H9 (cell line): ENCODE data around the gene RAD51D. TPM values are rescaled to one million over a fixed set of nuclear protein-coding genes. Genes with fewer than 3 reads are reported as not detected.

Experiments
- DNase-seq: peaks from one replicate; pipeline ENCODE4 v3.0.0-alpha.2; 2017
- H2AFZ ChIP-seq: one replicate; pipeline ENCODE4 v1.6.1; 2013; ENCODE audit warnings: mild to moderate bottlenecking, low read length, control low read depth, moderate library complexity
- H2AK5ac ChIP-seq: 2 replicates; pipeline ENCODE4 v1.6.1; 2013; ENCODE audit warnings: low read length, control low read depth, mixed read lengths; ENCODE audit not compliant: insufficient read length
- H2BK120ac ChIP-seq: one replicate; pipeline ENCODE4 v1.6.1; 2013; ENCODE audit warnings: low read depth, mild to moderate bottlenecking, low read length, control low read depth, inconsistent platforms; ENCODE audit not compliant: poor library complexity, severe bottlenecking
- H2BK12ac ChIP-seq: 2 replicates; pipeline ENCODE4 v1.6.1; 2013; ENCODE audit warnings: low read length, control low read depth, mixed read lengths, low read depth; ENCODE audit not compliant: insufficient read length
- H2BK15ac ChIP-seq: 2 replicates; pipeline ENCODE4 v1.6.1; 2013; ENCODE audit warnings: low read depth, low read length, control low read depth
- H2BK20ac ChIP-seq: one replicate; pipeline ENCODE4 v1.6.1; 2013; ENCODE audit warnings: low read depth, mild to moderate bottlenecking, low read length, control low read depth, inconsistent platforms; ENCODE audit not compliant: poor library complexity, severe bottlenecking
- H2BK5ac ChIP-seq: 2 replicates; pipeline ENCODE4 v1.6.1; 2013; ENCODE audit warnings: low read length, control low read depth, mixed read lengths; ENCODE audit not compliant: insufficient read length
- H3K14ac ChIP-seq: 2 replicates; pipeline ENCODE4 v1.6.1; 2013; ENCODE audit warnings: low read length, control low read depth; ENCODE audit not compliant: insufficient read depth
- H3K18ac ChIP-seq: 2 replicates; pipeline ENCODE4 v1.6.1; 2013; ENCODE audit warnings: low read depth, mild to moderate bottlenecking, mixed read lengths, low read length, control low read depth; ENCODE audit not compliant: insufficient read length
- H3K23ac ChIP-seq: 2 replicates; pipeline ENCODE4 v1.6.1; 2013; ENCODE audit warnings: low read length, control low read depth, mixed read lengths, low read depth; ENCODE audit not compliant: insufficient read length
- H3K23me2 ChIP-seq: 2 replicates; pipeline ENCODE4 v1.6.1; 2013; ENCODE audit warnings: low read depth, mild to moderate bottlenecking, mixed read lengths, low read length, control low read depth; ENCODE audit not compliant: insufficient read length, poor library complexity, severe bottlenecking
- H3K27ac ChIP-seq: 2 replicates; pipeline ENCODE4 v1.5.1; 2013; ENCODE audit warnings: low read length, control low read depth, mixed read lengths, low read depth; ENCODE audit not compliant: insufficient read length
- H3K27me3 ChIP-seq: 2 replicates; pipeline ENCODE4 v1.6.1; 2013; ENCODE audit warnings: low read length, control low read depth, inconsistent platforms; ENCODE audit not compliant: insufficient read depth
- H3K4ac ChIP-seq: 2 replicates; pipeline ENCODE4 v1.6.1; 2013; ENCODE audit warnings: low read depth, mild to moderate bottlenecking, control low read depth, inconsistent platforms, low read length, moderate library complexity
- H3K4me1 ChIP-seq: 2 replicates; pipeline ENCODE4 v1.6.1; 2013; ENCODE audit warnings: low read length, control low read depth, inconsistent platforms; ENCODE audit not compliant: insufficient read depth
- H3K4me2 ChIP-seq: 2 replicates; pipeline ENCODE4 v1.6.1; 2013; ENCODE audit warnings: low read length, control low read depth, mixed read lengths; ENCODE audit not compliant: insufficient read length, insufficient read depth
- H3K56ac ChIP-seq: 2 replicates; pipeline ENCODE4 v1.6.1; 2013; ENCODE audit warnings: low read depth, mild to moderate bottlenecking, mixed read lengths, low read length, control low read depth; ENCODE audit not compliant: insufficient read length
- H3K79me1 ChIP-seq: 2 replicates; pipeline ENCODE4 v1.6.1; 2013; ENCODE audit warnings: low read depth, mild to moderate bottlenecking, moderate library complexity, low read length, control low read depth, inconsistent platforms; ENCODE audit not compliant: insufficient read depth, poor library complexity, severe bottlenecking
- H3K79me2 ChIP-seq: 2 replicates; pipeline ENCODE4 v1.6.1; 2013; ENCODE audit warnings: low read length, control low read depth, inconsistent platforms; ENCODE audit not compliant: insufficient read depth
- H3K9ac ChIP-seq: 2 replicates; pipeline ENCODE4 v1.6.1; 2013; ENCODE audit warnings: low read length, control low read depth, mixed read lengths; ENCODE audit not compliant: insufficient read length; ENCODE audit errors: extremely low read depth
- H3K9me3 ChIP-seq: one replicate; pipeline ENCODE4 v1.6.1; 2013; ENCODE audit warnings: low read depth, low read length, inconsistent platforms; ENCODE audit not compliant: control insufficient read depth
- H3T11ph ChIP-seq: one replicate; pipeline ENCODE4 v1.6.1; 2013; ENCODE audit warnings: mild to moderate bottlenecking, low read length, control low read depth, inconsistent platforms
- H4K20me1 ChIP-seq: one replicate; pipeline ENCODE4 v1.6.1; 2013; ENCODE audit not compliant: control insufficient read depth, insufficient read length, insufficient read depth
- H4K5ac ChIP-seq: 2 replicates; pipeline ENCODE4 v1.6.1; 2013; ENCODE audit warnings: low read depth, mild to moderate bottlenecking, mixed read lengths, low read length, control low read depth; ENCODE audit not compliant: insufficient read length
- H4K8ac ChIP-seq: replicated peaks from 2 replicates; pipeline ENCODE4 v1.6.1; 2013; ENCODE audit warnings: low read length, control low read depth, mixed read lengths, low read depth; ENCODE audit not compliant: insufficient read length
- H4K91ac ChIP-seq: 2 replicates; pipeline ENCODE4 v1.6.1; 2013; ENCODE audit warnings: low read depth, mild to moderate bottlenecking, moderate library complexity, mixed read lengths, low read length, control low read depth; ENCODE audit not compliant: insufficient read length
- H3K27ac Mint-ChIP-seq, 3 experiments: 2 replicates in 2 of 3; 3 replicates in 1 of 3; pipeline ENCODE4 v1.8.0; 2020 to 2021; ENCODE audit warnings: mixed read lengths in 3 of 3, mild to moderate bottlenecking in 1 of 3, moderate library complexity in 1 of 3
- H3K27me3 Mint-ChIP-seq: 2 replicates; pipeline ENCODE4 v1.8.0; 2021; ENCODE audit warnings: low read depth, mild to moderate bottlenecking, moderate library complexity, mixed read lengths
- H3K36me3 Mint-ChIP-seq, 3 experiments: 2 replicates in 2 of 3; 3 replicates in 1 of 3; pipeline ENCODE4 v1.8.0; 2020 to 2021; ENCODE audit warnings: low read depth in 3 of 3, mixed read lengths in 3 of 3; ENCODE audit not compliant: insufficient read depth in 1 of 3
- H3K4me1 Mint-ChIP-seq, 2 experiments: 2 replicates each; pipeline ENCODE4 v1.8.0; 2020; ENCODE audit warnings: mixed read lengths in 2 of 2
- H3K4me3 Mint-ChIP-seq, 2 experiments: 2 replicates in 1 of 2; 3 replicates in 1 of 2; pipeline ENCODE4 v1.8.0; 2020 to 2021; ENCODE audit warnings: mild to moderate bottlenecking in 2 of 2, mixed read lengths in 2 of 2, moderate library complexity in 1 of 2
- H3K9me3 Mint-ChIP-seq, 2 experiments: 2 replicates in 1 of 2; 3 replicates in 1 of 2; pipeline ENCODE4 v1.8.0; 2020; ENCODE audit warnings: mild to moderate bottlenecking in 2 of 2, mixed read lengths in 2 of 2, moderate library complexity in 1 of 2
- CTCF ChIP-seq: fragments of 200-600 bp; sonication (generic); conservative IDR thresholded peaks from 3 replicates; pipeline ENCODE4 v1.8.0; 2021; ENCODE audit warnings: antibody characterized with exemption, mild to moderate bottlenecking
- WGBS: extraction: QIAGEN DNeasy Blood & Tissue Kit; methylation state at CpG from one replicate; pipeline ENCODE4 v1.1.7; 2013; ENCODE audit warnings: missing lambda C conversion rate, low lambda C conversion rate, mixed read lengths; ENCODE audit not compliant: insufficient read length; ENCODE audit errors: extremely low coverage; 5-methylcytosine and 5-hydroxymethylcytosine counted together
- total RNA-seq: library from RNA; stranded (reverse); gene quantifications from 2 replicates; pipeline ENCODE4 v1.2.1, GENCODE V29; 2021

Gene RAD51D
- total RNA-seq, 1 experiment from 2014 or later = 15.8 TPM

GRCh38 chr17:35086931-35087573, 32.6 kb downstream of the RAD51D start:
- H3K27me3 Mint-ChIP-seq = no peaks in the 10 kb centered on the region; the same call in 1 of the 2 replicates
- no peaks in the 10 kb centered on the region for H3K9me3 Mint-ChIP-seq
- H2BK12ac ChIP-seq = no peak overlapping the region
- peak overlapping the region; percentile 81 to 92 for H3K4me3 Mint-ChIP-seq
- no peak overlapping the region for H2AK5ac ChIP-seq
- no peak overlapping the region for H4K91ac ChIP-seq
- H2BK15ac ChIP-seq = no peak overlapping the region
- H2BK120ac ChIP-seq = no peak overlapping the region
- H3K9ac ChIP-seq = no peak overlapping the region
- no peak overlapping the region for H2AFZ ChIP-seq
- H3K23me2 ChIP-seq = peaks cover 15% of the 10 kb centered on the region
- no peaks in the 10 kb centered on the region; the same call in 1 of the 2 replicates for H3K79me2 ChIP-seq
- no peak overlapping the region for H3K4me2 ChIP-seq
- peaks cover 5% of the 10 kb centered on the region; the same call in 1 of the 2 replicates for H3K4me1 ChIP-seq
- no peaks in the 10 kb centered on the region for H3K9me3 ChIP-seq
- no peak overlapping the region for H3K27ac ChIP-seq
- peaks cover 55 to 56% of the 10 kb centered on the region in 2 experiments for H3K4me1 Mint-ChIP-seq
- no peak for TF ChIP-seq CTCF
- WGBS = no CpG with 5 or more reads among the region's 8 CpGs
- DNase-seq = no peak
- no peak overlapping the region for H3T11ph ChIP-seq
- no peak overlapping the region for H2BK5ac ChIP-seq
- no peak overlapping the region for H3K56ac ChIP-seq
- H3K27ac Mint-ChIP-seq = no peak overlapping the region; a peak in 1 of 7 replicates
- no peak overlapping the region for H2BK20ac ChIP-seq
- no peak overlapping the region for H3K18ac ChIP-seq
- no peak overlapping the region for H3K23ac ChIP-seq
- no peak overlapping the region for H3K14ac ChIP-seq
- no peak overlapping the region for H4K5ac ChIP-seq
- H3K27me3 ChIP-seq = no peaks in the 10 kb centered on the region
- no peaks in the 10 kb centered on the region for H3K79me1 ChIP-seq
- H3K36me3 Mint-ChIP-seq = no peaks in the 10 kb centered on the region
- no peaks in the 10 kb centered on the region for H4K20me1 ChIP-seq
- no peak overlapping the region for H3K4ac ChIP-seq
- no peak overlapping the region for H4K8ac ChIP-seq
